Tibial nerve (tissue), 4 donors: ENCODE measurements around the gene GPR151. TPM values are rescaled to one million over a fixed set of nuclear protein-coding genes. Genes with fewer than 3 reads are reported as not detected.

Experiments used
- DNase-seq, 2 donors: peaks; one replicate each; pipeline ENCODE4 v3.0.0-alpha.2; 2019; ENCODE audit warnings: low spot score in 2 of 2
- H3K27ac ChIP-seq, 4 donors: fragments of 200-600 bp; sonication (generic) in 3 of 4; one replicate each; pipeline ENCODE4 v1.5.1; 2017 to 2019; ENCODE audit warnings: mild to moderate bottlenecking in 1 of 4
- H3K27me3 ChIP-seq, 2 donors: fragments of 200-600 bp; sonication (generic) in 1 of 2; one replicate each; pipeline versions ENCODE4 v1.5.1 to v1.6.0; 2017 to 2019
- H3K36me3 ChIP-seq, 3 donors: fragments of 200-600 bp; sonication (generic); one replicate each; pipeline ENCODE4 v1.5.1; 2018 to 2019
- H3K4me1 ChIP-seq, 4 donors: fragments of 200-600 bp; sonication (generic) in 3 of 4; one replicate each; pipeline ENCODE4 v1.5.1; 2017 to 2019
- H3K4me3 ChIP-seq, 4 donors: fragments of 200-600 bp; sonication (generic) in 3 of 4; one replicate each; pipeline ENCODE4 v1.5.1; 2017 to 2019; ENCODE audit warnings: mild to moderate bottlenecking in 1 of 4, moderate library complexity in 1 of 4
- H3K9me3 ChIP-seq, 4 donors: fragments of 200-600 bp; sonication (generic) in 3 of 4; one replicate each; pipeline ENCODE4 v1.5.1; 2017 to 2019
- EP300 ChIP-seq, 2 donors: sonication (generic); formaldehyde crosslinking; IDR thresholded peaks; one replicate each; pipeline ENCODE4 v1.6.1; 2017; ENCODE audit warnings: antibody characterized with exemption in 2 of 2, mild to moderate bottlenecking in 1 of 2
- POLR2A ChIP-seq, 2 donors: fragments of 450-650 bp; IDR thresholded peaks; one replicate each; pipeline ENCODE4 v1.6.1; 2017; ENCODE audit warnings: antibody characterized with exemption in 2 of 2, mild to moderate bottlenecking in 2 of 2, moderate library complexity in 2 of 2
- WGBS, 2 donors: methylation state at CpG; one replicate each; pipeline ENCODE4 v1.1.5; 2018; 5-methylcytosine and 5-hydroxymethylcytosine counted together
- total RNA-seq, 4 donors: library from RNA; depleted of rRNA; stranded (reverse); fragments of >200 nt; gene quantifications; one replicate each; pipeline ENCODE4 v1.1.0, GENCODE V29; 2016
- TF ChIP-seq, protein P1 (sequence below), 5 experiments: fragments of 200-600 bp in 3 of 5; fragments of 450-650 bp in 2 of 5; sonication (generic) in 3 of 5; IDR thresholded peaks; one replicate each; pipeline ENCODE4 v1.5.1; 2016 to 2019; ENCODE audit warnings: antibody characterized with exemption in 5 of 5, mild to moderate bottlenecking in 3 of 5, moderate library complexity in 2 of 5

The GPR151 gene
- total RNA-seq, 4 donors from 2014 or later: not detected

- H3K27me3 ChIP-seq: no peaks in the 10 kb centered on the region
- no peak overlapping the region for H3K27ac ChIP-seq
- peaks cover 0 to 82% (median 5%) of the 10 kb centered on the region in 3 donors for H3K36me3 ChIP-seq
- peaks cover 0 to 4% (median 0%) of the 10 kb centered on the region in 4 donors for H3K4me1 ChIP-seq
- no peak for DNase-seq
- TF ChIP-seq POLR2A (IDR thresholded peaks at IDR 0.05) (no peak), EP300 (IDR thresholded peaks at IDR 0.05) (no peak)
- TF ChIP-seq, protein P1, sequence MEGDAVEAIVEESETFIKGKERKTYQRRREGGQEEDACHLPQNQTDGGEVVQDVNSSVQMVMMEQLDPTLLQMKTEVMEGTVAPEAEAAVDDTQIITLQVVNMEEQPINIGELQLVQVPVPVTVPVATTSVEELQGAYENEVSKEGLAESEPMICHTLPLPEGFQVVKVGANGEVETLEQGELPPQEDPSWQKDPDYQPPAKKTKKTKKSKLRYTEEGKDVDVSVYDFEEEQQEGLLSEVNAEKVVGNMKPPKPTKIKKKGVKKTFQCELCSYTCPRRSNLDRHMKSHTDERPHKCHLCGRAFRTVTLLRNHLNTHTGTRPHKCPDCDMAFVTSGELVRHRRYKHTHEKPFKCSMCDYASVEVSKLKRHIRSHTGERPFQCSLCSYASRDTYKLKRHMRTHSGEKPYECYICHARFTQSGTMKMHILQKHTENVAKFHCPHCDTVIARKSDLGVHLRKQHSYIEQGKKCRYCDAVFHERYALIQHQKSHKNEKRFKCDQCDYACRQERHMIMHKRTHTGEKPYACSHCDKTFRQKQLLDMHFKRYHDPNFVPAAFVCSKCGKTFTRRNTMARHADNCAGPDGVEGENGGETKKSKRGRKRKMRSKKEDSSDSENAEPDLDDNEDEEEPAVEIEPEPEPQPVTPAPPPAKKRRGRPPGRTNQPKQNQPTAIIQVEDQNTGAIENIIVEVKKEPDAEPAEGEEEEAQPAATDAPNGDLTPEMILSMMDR (IDR thresholded peaks at IDR 0.05): no peak
- no peaks in the 10 kb centered on the region for H3K9me3 ChIP-seq
- H3K4me3 ChIP-seq: no peak overlapping the region
Measured at GRCh38 chr5:146484714-146485391, 31.1 kb downstream of the GPR151 start.

DNA sequence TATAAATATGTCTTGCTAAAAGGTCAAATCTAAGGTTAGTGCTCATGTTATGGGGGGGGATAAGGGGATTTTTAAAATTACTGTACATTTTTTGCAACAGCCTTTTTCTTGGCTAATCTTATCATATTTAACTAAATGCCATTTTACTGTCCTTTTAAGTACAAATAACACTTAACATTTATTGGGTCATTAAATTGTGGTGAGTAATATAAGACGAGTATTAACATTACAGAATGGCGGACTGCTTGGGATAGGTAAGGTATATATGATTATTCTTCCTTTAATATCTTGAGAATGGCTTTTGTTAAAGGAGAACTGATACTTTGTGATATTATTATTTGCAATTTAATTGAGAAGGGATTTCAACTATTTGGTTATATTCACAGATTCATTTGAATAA is 33.2 kb downstream of the GPR151 start:
- Histone ChIP-seq H3K4me1 (no peaks in the 10 kb centered on the region), H3K27me3 (no peaks in the 10 kb centered on the region), H3K36me3 (peaks cover 0 to 75% (median 5%) of the 10 kb centered on the region in 3 donors), H3K9me3 (no peaks in the 10 kb centered on the region), H3K27ac (no peak overlapping the region), H3K4me3 (no peak overlapping the region)
- DNase-seq: no peak
- WGBS, 2 donors: 83 to 84% methylated on average over 2 of the region's 2 CpGs
- no peak for TF ChIP-seq POLR2A (IDR thresholded peaks at IDR 0.05)

DNA sequence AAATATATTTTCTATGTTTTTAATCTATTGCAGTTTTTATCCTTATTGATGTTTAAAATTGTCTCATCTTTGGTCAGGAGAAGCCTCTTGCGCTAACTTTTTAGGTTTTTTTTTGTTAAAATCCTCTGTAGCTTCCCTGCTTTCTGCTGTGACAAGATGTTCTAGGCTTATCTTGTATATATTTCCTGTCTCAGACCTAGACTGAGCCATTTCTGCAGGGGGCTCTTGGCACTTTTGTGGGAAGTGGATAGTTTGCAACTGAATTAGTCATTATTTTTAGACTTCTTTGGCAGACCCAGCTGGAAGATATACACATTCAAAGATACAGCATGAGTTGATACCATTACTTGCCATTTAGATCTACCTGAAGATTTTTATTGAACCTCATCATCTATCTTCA is 40.1 kb downstream of the GPR151 start:
- 93 to 100% methylated on average over 1 of the region's 1 CpG for WGBS, 2 donors
- Histone ChIP-seq H3K4me3 (no peak overlapping the region), H3K27me3 (no peaks in the 10 kb centered on the region)

DNA sequence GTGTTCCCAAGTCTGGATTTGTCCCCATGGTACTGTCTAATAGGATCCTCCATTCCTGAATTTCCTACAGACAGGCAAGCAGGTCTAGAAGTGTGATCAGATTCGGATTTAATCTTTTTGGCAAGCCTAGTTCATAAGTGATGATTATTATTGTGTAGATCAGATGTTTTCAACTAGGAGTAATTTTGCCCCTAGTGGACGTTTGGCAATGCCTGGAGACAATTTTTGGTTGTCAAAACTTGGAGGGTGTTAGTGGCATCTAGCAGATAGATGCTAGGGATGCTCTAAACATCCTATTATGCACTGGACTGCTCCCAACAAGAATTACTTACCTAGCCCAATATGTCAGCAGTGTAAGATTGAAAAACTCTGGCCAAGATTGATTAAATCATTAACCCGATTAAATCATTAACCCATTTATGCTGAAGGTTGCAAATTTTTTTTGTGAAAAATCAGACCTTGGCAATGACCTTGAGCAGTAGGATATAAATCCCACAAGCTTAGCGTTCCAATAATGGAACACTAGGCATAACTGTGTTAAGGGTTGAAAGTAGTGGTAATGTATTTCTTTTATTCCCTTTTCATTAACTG is 40.7 kb downstream of the GPR151 start:
- no peak for TF ChIP-seq EP300 (IDR thresholded peaks at IDR 0.05)
- no peak for TF ChIP-seq POLR2A (IDR thresholded peaks at IDR 0.05)
- TF ChIP-seq, protein P1 (IDR thresholded peaks at IDR 0.05): no peak
- H3K27me3 ChIP-seq: no peaks in the 10 kb centered on the region
- H3K4me1 ChIP-seq: no peaks in the 10 kb centered on the region
- H3K4me3 ChIP-seq: no peak overlapping the region
- no peak for DNase-seq
- H3K36me3 ChIP-seq: peaks cover 0 to 69% (median 12%) of the 10 kb centered on the region in 3 donors
- no peak overlapping the region for H3K27ac ChIP-seq
- WGBS, 2 donors: 78 to 79% methylated on average over 4 of the region's 4 CpGs
- no peaks in the 10 kb centered on the region for H3K9me3 ChIP-seq

More for the DNA sequence above, 40.1 kb downstream of the GPR151 start:
- no peaks in the 10 kb centered on the region for H3K4me1 ChIP-seq
- no peaks in the 10 kb centered on the region for H3K9me3 ChIP-seq
- peaks cover 0 to 66% (median 8%) of the 10 kb centered on the region in 3 donors for H3K36me3 ChIP-seq
- TF ChIP-seq POLR2A (IDR thresholded peaks at IDR 0.05) (no peak), EP300 (IDR thresholded peaks at IDR 0.05) (no peak)
- TF ChIP-seq, protein P1 (IDR thresholded peaks at IDR 0.05): no peak
- DNase-seq: no peak
- no peak overlapping the region for H3K27ac ChIP-seq

- DNase-seq: no peak
- WGBS, 2 donors: 100% methylated on average over 1 of the region's 1 CpG
- no peaks in the 10 kb centered on the region for H3K9me3 ChIP-seq
- H3K4me1 ChIP-seq: no peaks in the 10 kb centered on the region
- H3K4me3 ChIP-seq: no peak overlapping the region
- no peak overlapping the region for H3K27ac ChIP-seq
- peaks cover 0 to 72% (median 17%) of the 10 kb centered on the region in 3 donors for H3K36me3 ChIP-seq
- no peaks in the 10 kb centered on the region for H3K27me3 ChIP-seq
- no peak for TF ChIP-seq POLR2A (IDR thresholded peaks at IDR 0.05)
- TF ChIP-seq, protein P1 (IDR thresholded peaks at IDR 0.05): no peak
- no peak for TF ChIP-seq EP300 (IDR thresholded peaks at IDR 0.05)
Measured at GRCh38 chr5:146474065-146474464, 41.9 kb downstream of the GPR151 start.
